Measurements from ENCODE around the gene MYL6B.
"Not testable (repeated sequence)": the region's sequence is repeated elsewhere in the genome, so short reads cannot be mapped to it uniquely, and the experiment has no call there.

MYL6B gene

DNA sequence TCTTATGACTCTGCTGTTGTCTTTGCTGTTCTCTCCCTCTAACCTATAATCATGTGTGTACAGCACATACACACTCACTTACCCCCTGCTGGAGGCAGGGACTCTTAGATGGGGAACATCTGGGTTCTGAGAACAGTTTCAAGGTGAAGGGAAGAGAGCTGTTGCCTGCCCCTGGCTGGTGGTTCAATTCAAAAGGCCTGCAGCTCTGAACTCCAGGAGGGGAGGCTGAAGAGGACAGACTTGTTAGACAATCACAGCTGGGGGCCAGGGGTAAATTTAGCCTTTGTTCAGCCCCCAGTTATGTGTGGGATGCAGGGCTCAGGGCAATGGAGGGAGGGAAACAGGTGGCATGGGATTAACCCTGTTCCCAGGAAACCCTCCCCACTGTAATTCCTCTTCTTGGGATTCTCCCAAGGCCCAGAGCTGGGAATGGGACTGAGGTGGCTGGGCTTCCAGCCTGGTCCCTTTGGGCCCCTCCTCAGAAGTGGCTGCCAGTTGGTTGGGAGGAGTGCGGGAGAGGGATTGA lies 1.9 kb downstream of the MYL6B start:
- DNase-seq: no peak

DNA sequence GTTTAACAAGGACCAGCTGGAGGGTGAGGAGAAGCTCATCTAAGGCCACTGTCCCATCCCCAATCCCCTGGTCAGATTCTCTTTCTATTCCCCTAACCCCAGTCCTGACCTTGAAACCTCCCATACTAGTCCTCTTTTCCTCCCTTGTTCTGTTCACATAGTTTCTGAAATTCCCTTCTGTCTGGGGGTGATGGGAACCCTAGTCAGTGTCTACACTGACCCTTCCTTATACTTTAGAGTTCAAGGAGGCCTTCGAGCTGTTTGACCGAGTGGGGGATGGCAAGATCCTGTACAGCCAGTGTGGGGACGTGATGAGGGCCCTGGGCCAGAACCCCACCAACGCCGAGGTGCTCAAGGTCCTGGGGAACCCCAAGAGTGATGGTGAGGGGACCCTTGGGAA lies 2.4 kb downstream of the MYL6B start:
- DNase-seq: no peak

DNA sequence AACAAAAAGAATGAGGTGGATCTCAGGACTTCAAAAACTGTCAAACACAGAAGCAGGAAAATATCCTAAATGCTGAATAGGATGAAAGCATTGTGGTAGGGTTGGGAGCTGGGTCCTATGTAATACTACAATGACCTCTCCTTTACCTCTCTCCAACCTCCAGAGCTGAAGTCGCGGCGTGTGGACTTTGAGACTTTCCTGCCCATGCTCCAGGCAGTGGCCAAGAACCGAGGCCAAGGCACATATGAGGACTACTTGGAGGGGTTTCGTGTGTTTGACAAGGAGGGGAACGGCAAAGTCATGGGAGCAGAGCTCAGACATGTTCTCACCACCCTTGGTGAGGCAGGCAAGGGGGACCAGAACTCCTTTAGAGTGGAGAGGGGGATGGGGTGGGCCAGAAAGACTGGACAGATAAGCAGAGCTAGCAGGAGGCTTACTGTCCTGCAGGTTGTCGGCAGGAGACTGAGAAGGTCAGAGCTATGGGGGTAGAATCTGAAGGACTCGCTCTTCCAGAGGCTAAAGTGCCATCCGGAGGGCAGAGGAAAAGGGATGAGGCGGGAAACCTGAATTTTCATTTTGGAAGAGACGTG lies 3.0 kb downstream of the MYL6B start:
- DNase-seq: no peak

DNA sequence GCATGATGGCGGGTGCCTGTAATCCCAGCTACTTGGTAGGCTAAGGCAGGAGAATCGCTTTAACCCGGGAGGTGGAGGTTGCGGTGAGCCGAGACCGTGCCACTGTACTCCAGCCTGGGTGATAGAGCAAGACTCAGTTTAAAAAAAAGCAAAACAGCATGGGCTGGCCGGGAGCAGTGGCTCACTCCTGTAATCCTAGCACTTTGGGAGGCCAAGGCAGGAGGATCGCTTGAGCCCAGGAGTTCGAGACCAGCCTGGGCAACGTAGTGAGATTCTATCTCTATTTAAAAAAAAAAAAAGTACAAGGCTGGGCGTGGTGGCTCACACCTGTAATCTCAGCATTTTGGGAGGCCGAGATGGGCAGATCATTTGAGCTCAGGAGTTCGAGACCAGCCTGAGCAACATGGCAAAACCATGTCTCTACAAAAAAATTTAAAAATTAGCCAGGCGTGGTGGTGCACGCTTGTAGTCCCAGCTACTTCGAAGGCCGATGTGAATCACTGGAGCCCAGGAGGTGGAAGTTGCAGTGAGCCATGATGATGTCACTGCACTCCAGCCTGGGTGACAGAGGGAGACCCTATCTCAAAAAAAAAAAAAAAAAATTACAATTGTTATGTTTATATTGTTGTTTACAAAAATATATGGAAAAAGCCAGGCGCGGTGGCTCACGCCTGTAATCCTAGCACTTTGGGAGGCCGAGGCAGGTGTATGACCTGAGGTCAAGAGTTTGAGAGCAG lies 4.2 kb downstream of the MYL6B start:
- DNase-seq: not testable (repeated sequence)

DNA sequence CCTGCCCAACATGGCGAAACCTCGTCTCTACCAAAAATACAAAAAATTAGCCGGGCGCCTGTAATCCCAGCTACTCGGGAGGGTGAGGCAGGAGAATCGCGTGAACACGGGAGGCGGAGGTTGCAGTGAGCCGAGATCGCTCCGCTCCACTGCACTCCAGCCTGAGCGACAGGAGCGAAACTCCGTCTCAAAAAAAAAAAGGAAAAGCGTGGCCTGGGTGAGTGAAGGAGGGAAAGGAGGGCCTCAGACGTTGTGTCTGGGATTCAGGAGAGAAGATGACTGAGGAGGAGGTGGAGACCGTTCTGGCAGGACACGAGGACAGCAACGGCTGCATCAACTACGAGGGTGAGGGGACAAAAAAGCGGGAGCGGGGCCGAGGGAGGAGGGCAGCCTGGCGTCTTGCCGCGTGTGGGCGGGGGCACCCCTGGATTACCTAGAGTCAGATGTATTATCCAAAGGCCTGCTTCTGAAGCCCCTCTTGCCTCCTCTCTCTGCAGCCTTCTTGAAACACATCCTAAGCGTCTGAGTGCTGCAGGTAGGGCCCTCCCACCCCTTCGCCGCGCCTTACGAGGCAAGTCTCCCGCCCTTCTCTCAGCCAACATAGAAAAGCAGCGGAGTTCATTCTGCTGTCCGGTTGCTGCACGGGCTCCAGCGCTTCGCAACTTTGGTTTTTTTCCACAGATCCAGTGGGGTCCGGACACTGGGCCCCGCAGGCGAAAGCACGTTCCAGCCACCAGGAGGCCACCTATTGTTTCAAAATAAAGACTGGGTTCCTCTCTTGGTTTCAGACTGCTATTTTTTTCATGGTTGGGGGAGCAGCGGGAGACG lies 5.0 kb downstream of the MYL6B start:
- peak; percentile 78 to 82 for DNase-seq

DNA sequence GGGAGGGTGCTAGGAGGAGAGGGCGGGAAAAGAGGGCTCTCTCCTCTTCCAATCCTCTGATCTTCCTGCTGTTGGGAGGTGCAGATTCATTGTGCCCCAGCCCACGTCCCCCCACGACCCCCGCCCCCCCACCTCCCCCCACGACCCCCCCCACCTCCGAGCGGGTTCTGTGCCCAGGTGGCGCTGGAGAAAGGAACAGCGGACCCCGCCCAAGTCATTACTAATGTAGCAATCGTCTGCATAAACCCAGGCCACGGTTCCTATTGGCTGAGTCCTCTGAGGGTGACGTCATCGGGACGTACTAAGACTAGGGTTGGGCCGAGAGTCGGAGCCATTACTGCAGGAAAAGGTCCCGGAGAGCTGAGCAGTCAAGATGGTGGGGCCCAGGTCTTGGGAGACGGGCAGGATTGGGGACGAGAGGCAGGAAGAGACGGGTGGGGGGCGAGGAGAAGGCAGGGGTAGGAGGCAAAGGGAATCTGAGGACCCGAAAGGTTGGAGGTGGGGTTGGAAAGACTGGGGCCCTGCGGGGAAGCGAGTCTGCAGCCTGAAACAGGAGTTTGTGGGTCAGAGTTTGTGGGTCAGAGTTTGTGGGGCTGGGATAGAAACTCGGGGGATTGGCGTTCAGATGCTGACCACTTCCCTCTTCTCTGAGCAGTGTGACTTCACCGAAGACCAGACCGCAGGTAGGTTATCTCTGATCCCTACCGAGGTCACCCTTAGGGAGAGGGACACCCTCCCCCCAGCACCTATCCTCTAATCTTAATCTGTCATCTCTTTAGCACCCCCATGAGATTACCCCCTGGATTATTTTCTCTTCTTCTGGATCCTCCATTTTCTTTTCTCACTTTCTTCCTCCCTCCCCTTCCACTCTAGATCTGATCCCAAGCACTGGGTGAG lies 5.9 kb downstream of the MYL6B start, which contains the start of gene MYL6:
MYL6 (plus strand) TSS at position 331 of the 897 bp plus-strand sequence; CDS start at position 374, 43 bp downstream.
- DNase-seq: peak; percentile 83 to 97

DNA sequence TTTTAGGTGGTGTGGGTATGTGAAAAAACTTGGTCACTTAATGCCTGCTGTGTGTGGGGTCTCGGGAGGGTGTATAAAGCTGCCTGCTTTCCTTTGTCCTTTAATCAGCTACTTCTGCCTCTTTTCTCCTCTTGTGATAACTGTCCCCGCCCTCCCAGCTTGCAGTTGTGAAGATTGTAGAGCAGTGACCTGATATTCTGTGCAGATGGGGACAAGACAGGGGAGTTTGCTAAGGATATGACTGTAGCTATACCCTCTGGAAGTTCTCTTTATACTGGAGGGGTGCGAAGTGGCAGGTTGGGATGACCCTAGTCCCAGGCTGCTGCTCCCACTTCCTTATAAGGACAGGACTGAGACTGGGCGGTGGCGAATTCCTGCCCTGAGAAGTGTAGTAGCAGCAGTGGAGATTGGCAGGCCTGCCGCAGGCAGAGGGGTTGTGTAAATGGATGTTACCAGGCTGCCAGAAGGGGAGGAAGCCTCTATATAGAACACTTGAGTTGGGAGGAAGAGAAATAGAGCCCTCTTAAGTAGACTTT lies 6.6 kb downstream of the MYL6B start:
- no peak for DNase-seq

DNA sequence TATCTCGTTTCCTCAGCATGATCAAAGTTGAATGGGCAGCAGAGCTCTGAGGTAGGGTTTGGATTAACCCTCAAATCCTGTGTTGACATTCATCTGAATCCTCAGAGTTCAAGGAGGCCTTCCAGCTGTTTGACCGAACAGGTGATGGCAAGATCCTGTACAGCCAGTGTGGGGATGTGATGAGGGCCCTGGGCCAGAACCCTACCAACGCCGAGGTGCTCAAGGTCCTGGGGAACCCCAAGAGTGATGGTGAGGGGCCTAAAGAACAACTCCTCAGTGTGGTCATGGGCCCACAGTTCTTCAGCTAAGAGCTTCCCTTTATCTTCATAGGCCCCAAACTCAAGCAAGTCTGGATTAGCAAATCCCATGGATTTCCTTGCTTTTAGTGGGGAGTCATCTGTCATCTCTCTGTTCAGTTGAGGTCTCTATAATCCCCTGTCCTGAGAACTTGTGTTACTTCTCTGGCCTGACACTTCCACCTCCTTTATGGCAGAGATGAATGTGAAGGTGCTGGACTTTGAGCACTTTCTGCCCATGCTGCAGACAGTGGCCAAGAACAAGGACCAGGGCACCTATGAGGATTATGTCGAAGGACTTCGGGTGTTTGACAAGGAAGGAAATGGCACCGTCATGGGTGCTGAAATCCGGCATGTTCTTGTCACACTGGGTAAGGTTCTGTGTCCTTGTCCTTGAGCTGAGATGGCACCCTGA lies 7.2 kb downstream of the MYL6B start:
- no peak for DNase-seq

DNA sequence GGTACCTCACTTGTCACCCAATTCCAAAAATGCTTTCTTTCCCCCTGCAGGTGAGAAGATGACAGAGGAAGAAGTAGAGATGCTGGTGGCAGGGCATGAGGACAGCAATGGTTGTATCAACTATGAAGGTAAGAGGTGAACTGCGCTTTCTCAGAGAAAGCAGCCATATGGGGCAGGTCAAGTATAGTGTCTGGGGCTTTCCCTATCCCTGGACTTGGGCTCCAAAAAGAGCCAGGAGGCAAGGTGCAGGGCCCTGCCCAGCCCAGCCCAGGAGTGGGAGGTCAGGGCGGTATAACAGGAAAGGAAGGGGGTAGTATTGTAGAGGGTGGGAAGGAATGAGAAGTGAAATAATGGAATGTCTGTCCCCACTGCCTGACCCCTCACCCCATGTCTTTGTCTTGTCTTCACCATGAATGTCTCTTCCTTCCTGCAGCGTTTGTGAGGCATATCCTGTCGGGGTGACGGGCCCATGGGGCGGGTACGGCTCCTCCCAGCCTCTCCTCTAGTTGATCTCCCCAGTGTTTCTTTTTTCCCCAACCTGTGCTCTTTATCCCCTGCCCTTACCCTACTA lies 7.9 kb downstream of the MYL6B start:
- DNase-seq: no peak

DNA sequence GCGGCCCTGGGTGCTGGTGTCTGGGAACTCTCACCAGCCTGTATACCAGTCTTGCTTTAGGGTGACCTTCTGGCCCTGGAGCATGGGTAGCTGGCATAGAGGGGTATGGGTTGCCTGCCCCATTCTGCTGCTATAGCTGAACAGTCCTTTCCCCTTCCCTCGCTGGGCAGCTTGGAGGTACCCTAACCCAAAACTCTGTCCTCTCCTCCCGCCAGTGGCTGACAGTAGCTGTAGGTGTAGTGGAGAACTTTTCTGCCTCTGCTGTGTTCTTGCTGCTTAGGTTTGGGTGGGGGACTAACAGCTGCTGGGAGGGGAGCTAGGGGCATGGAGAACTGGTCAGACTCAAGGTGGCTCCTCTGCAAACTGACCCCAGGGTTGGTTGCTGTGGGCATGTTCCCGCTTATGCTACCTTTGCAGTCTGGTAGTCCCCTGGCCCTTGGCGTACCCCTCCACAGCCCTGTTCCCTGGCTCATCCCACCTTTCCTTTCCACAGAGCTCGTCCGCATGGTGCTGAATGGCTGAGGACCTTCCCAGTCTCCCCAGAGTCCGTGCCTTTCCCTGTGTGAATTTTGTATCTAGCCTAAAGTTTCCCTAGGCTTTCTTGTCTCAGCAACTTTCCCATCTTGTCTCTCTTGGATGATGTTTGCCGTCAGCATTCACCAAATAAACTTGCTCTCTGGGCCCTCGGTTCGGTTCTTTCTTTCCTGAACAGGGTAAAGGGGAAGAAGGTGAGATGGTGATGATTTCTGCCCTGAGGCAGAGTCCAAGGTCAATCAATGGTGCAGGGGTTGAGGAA lies 8.7 kb downstream of the MYL6B start:
- no peak for DNase-seq

DNA sequence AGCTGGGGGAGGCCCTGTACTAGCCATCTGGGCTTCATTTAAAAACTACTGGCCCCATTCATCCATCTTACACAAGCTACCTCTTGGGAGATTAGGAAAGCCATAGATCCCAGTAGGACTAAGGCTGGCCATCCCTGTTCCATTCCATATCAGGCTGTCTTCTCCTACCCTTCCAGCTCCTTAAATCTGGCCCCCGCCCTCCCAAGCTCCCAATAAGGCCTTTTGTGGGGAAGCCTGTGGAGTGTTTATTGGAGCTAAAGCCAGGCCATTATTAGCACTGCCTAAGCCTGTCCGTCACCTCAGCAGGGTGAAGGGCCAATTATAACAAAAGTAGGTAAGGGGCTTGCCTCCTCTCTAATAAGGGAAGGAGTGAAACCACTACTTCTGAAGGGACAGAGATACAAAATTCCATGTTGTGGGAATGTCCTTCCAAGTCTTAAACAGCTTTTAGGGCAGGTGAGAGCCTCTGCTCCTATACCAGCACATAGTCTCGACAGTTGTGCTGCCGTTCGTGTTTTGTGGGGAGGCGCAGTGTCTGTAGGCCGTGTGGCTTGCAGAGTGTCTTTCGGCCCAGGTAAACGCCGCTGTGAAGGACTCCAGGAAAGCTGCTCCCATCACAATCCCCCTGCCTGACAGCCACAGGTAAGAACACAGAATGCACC lies 9.4 kb downstream of the MYL6B start:
- DNase-seq: no peak

DNA sequence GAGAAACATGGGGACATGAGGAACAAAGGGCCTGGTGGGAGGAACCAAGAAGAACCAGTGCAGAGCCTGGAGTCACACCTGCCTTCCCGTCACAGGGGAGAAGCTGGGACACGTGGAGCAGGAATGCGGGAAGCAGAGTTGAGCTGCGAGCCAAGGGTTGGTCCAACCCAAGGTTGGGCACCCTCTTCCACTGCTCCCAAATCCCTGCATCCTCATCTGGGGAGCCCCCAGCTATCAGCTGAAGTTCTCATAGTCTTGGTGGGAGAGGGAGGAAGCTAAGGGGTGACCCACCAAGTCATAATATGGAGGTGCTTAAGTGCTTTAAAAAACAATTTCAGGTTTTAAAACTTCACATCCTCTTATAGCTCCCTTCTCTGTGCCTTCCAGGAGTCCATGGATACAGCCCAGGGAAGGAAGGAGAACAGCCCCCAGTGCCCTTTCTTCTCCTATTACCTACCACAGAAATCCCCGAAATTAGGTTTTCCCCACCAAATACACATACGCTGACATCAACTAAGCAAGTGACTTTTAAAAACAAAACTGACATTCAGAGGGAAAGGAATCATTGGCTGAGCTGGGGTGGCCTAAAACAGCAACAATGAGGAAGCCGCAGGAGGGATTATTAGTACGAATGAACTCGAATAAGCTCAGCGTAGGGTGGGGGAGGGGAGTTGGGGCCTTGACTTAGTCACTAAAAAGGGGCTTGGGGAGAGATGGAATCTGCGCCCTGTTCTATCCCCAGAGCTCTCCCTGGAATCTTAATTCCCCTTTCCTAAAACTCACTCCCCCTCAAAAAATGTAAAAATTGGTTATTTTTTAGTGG lies 10.3 kb downstream of the MYL6B start:
- no peak for DNase-seq

DNA sequence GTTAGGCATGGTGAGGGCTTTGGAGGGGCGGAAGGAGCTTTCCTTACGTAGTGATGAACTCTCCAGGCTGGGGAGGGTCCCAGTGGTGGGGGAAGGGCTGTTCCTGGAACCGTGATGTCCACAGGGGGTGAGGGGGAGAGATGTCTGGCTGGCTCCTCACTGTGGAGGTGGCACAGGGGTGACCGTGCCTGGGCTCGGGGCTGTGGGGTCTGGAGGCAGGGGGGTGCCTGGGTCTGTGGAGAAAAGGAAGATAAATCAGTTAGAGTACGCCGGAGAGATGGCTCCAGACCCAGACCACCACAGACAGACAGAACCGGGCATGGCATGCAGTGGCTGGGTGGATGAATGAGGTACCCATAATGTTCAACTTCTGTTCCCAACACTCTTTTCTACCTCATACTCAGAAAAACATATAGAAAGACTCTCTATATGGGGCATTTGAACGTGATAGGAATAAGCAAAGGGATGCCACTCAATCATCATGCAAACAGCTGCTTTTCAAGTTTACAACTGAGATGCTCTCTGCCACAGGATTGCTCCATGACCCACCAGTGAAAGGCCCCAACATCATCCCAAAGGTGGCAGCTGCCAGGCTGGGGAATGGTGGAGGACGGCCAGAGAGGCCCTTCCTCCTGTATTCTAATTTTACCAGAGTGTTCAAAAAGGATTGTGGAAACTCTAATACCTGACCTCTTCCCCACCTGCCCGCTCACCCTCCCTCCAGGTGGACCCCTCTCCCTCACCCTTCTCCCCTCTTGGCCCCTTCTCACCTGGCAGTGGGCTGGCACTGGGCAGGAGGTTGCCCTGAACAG lies 11.4 kb downstream of the MYL6B start:
- no peak for DNase-seq

DNA sequence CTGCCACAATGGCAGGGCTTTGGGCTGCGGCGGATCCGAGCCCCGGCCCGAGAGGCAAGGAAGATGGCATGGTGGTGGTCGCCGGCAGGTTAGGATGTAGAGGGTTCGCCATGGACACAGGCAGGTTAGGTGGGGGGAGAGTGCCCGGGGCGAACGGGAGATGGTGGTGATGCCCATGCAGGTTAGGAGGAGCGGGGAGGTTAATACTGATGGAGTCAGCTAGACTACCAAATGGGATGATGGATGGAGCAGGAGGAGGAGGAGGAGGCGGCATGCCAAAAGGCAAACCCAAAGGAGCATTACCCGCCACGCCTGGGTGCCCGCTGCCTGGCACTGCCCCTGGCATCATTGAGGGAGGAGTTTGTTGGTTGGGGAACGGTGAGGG lies 11.9 kb downstream of the MYL6B start:
- no peak for DNase-seq

DNA sequence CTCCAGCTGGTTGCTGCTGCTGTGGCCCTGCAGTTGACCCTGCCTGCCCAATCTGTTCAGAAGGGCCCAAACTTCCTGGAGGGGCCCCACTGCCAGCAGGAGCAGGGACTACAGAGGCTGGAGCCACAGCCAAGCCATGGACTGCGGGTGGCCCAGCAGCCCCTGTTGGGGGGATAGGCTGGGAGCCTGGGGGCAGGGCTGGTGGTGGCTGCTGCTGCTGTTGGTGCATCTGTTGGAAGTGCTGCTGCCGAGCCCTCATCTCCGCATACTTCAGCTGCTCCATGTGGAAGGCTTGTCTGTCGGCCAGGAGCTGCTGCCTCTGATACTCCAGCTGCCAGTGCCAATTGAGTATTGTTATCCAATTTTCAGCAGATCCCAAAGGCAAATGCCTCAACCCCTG lies 13.0 kb downstream of the MYL6B start:
- DNase-seq: no peak

DNA sequence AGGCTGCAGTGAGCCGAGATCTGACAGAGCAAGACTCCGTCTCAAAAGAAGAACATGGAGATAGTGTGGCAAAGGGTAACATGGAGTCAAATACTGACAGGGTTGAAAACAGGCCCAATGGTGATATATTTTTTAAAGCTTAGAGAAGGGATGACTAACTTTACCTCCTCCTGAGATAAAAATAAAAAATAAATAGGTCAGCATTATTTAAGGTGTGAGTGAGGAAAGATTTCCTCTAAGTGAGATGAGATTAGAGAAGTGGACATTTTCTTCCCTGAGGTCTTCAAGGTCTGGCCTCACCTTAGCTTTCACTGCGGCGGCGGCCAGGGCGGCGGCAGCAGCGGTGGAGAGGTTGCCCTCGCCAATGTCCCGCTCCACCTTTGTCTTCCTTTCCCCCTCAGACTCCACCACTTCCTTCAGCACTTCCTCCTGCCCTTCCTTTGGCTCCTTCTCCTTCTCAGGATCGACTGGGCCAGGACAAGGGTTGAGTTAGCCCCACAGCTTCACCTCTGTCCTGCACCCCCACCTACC lies 16.9 kb downstream of the MYL6B start:
- no peak for DNase-seq

DNA sequence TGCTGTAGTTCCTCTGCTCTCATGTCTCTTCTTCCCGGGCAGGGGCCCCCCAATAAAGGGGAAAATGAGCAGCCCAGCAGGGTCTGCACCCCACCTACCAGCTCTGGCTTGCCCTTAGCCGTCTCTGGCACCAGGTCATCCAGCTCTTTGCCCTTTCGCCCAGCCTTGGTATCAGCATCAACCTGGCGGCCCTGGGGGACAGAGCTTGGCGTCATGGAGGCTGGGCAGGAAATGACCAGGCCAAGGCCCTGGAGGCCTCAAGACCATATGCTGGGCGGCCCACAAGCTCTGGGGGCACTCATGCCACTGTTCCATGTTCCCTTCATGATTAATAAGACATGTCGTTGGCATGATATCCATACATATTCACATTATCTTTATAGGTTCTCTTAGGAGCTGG lies 20.5 kb downstream of the MYL6B start:
- no peak for DNase-seq

DNA sequence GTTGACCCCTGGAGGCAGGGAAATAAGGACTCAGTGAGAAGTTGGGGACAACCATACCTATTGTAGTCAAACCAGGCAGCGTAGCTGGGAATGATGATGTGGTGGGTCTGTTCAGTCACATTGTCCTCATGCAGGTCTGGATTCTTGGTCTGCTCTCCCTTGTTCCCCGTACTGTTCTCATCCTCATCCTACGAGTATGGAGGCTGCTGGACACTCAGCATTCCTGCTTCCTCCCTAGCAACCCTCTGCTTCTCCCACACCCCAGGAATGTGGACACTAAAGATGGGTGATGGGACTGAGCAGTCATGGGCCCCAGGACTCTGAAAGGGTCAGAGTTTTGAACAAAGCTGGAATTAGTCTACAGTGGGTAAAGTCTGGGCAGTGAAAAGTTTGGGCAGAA lies 26.0 kb downstream of the MYL6B start:
- DNase-seq: no peak
